ENCODE data around the gene S100Z. TPM values are rescaled to one million over a fixed set of nuclear protein-coding genes. Genes with fewer than 3 reads are reported as not detected.
"Not testable (repeated sequence)": the region's sequence is repeated elsewhere in the genome, so short reads cannot be mapped to it uniquely, and the experiment has no call there.

Gene S100Z
- total RNA-seq, 1 donor from 2014 or later = not detected

DNA sequence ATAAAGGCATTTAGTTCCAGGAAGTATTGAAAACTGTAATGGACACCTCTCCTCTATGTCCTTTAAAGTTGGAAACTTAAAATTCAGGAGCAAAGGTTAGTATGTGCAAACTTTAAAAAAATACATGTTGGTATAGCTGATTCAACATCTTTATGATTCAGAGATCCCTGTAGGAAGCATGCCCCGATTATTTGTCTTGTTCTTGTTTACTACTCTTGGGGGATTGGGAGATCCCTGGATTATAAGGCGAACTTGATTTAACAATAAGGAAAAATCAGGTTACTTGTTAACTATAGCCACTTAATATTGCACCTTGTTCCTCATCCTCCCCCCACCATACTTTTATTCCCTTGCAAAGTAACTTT is 29.3 kb upstream of the S100Z start:
- DNase-seq (ENCODE audit: low read depth) = no peak
- Histone ChIP-seq H3K27me3 (ENCODE audit: control insufficient read depth, insufficient read depth, low read length) (no peaks in the 10 kb centered on the region), H3K36me3 (ENCODE audit: control insufficient read depth, insufficient read depth, low read length) (no peaks in the 10 kb centered on the region), H3K4me3 (ENCODE audit: low read depth, low read length) (peak overlapping the region; percentile 88)
- TF ChIP-seq, protein P1, sequence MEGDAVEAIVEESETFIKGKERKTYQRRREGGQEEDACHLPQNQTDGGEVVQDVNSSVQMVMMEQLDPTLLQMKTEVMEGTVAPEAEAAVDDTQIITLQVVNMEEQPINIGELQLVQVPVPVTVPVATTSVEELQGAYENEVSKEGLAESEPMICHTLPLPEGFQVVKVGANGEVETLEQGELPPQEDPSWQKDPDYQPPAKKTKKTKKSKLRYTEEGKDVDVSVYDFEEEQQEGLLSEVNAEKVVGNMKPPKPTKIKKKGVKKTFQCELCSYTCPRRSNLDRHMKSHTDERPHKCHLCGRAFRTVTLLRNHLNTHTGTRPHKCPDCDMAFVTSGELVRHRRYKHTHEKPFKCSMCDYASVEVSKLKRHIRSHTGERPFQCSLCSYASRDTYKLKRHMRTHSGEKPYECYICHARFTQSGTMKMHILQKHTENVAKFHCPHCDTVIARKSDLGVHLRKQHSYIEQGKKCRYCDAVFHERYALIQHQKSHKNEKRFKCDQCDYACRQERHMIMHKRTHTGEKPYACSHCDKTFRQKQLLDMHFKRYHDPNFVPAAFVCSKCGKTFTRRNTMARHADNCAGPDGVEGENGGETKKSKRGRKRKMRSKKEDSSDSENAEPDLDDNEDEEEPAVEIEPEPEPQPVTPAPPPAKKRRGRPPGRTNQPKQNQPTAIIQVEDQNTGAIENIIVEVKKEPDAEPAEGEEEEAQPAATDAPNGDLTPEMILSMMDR (IDR thresholded peaks at IDR 0.05; ENCODE audit: insufficient read depth, low read length, poor library complexity, severe bottlenecking) = no peak

DNA sequence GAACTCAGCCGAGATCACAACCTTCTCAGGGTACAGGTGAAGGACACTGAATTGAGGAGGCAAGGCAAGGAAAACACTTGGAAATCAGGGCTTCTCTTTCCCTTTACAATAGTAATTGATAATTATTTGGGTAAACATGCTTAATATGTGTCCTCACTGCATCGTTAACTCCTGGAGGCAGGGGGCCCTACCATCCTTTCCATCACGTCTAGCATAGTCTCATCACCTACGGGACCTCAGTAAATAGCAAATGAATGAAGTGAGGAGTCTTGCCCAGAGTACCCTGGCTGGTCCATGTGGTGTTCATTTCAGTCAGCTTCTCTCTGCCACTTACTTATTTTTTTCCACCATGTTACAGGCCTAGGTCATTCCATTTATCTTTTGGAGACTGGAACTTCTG is 28.7 kb upstream of the S100Z start:
- Histone ChIP-seq H3K36me3 (ENCODE audit: control insufficient read depth, insufficient read depth, low read length) (no peaks in the 10 kb centered on the region), H3K27me3 (ENCODE audit: control insufficient read depth, insufficient read depth, low read length) (no peaks in the 10 kb centered on the region), H3K4me3 (ENCODE audit: low read depth, low read length) (peak overlapping the region; percentile 88)
- no peak for DNase-seq (ENCODE audit: low read depth)
- TF ChIP-seq, protein P1 (IDR thresholded peaks at IDR 0.05; ENCODE audit: insufficient read depth, low read length, poor library complexity, severe bottlenecking) = no peak

DNA sequence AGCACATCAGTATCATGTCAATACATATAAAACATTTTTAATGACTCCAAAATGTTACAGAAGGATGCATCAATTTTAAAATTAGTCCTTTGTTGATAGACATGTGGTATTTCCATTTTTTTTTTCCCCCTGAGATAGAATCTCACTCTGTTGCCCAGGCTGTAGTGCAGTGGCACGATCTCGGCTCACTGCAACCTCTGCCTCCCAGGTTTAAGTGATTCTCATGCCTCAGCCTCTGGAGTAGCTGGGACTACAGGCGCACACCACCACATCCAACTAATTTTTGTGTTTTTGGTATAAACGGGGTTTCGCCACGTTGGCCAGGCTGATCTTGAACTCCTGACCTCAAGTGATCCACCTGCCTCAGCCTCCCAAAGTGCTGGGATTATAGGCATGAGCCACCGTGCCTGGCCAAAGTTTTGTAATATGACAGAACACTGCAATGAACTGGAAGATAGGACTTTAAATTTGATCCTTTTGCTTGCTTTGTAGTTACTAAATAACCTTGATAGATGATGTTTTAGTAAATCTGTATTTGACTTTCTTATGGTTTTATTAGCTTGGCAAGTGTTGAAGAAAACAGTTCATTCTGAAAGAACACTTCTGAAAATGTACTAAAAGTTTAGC is 27.6 kb upstream of the S100Z start:
- H3K27me3 ChIP-seq (ENCODE audit: control insufficient read depth, insufficient read depth, low read length); H3K36me3 ChIP-seq (ENCODE audit: control insufficient read depth, insufficient read depth, low read length); H3K4me3 ChIP-seq (ENCODE audit: low read depth, low read length); DNase-seq (ENCODE audit: low read depth): not testable (repeated sequence)

DNA sequence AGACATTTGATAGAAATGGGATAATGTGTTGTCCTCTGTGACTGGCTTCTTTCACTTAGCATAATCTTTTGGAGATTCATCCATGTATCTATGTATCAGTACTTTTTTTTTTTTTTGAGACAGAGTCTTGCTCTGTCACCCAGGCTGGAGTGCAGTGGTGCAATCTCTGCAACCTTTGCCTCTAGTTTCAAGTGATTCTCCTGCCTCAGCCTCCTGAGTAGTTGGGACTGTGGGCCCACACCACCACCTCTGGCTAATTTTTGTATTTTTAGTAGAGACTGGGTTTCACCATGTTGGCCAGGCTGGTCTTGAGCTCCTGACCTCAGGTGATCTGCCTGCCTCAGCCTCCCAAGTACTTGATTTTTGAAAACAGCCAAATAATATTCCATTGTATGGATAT is 23.4 kb upstream of the S100Z start:
- not testable (repeated sequence) for H3K27me3 ChIP-seq (ENCODE audit: control insufficient read depth, insufficient read depth, low read length); H3K4me3 ChIP-seq (ENCODE audit: low read depth, low read length); H3K36me3 ChIP-seq (ENCODE audit: control insufficient read depth, insufficient read depth, low read length); DNase-seq (ENCODE audit: low read depth)

DNA sequence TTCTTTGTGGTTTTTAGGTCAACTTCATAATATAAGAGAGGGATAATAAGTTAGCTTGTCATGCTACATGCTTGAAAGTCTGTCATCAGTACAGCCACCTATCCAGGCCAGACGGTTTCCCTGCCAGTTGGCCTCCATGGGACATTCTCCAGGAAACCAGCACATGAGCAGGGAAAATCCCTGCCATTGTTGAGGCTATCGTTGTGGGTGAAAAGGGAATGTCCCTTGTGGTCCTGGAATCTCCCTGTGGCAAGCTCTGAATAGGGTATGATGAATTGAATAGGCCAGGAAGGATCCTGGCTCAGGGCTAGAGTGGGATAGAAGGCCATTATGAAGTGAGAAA is 18.7 kb upstream of the S100Z start:
- H3K27me3 ChIP-seq (ENCODE audit: control insufficient read depth, insufficient read depth, low read length) = no peaks in the 10 kb centered on the region
- TF ChIP-seq, protein P1 (IDR thresholded peaks at IDR 0.05; ENCODE audit: insufficient read depth, low read length, poor library complexity, severe bottlenecking) = no peak
- H3K36me3 ChIP-seq (ENCODE audit: control insufficient read depth, insufficient read depth, low read length) = peaks cover 3% of the 10 kb centered on the region
- DNase-seq (ENCODE audit: low read depth) = peak; percentile 75
- no peak overlapping the region for H3K4me3 ChIP-seq (ENCODE audit: low read depth, low read length)

DNA sequence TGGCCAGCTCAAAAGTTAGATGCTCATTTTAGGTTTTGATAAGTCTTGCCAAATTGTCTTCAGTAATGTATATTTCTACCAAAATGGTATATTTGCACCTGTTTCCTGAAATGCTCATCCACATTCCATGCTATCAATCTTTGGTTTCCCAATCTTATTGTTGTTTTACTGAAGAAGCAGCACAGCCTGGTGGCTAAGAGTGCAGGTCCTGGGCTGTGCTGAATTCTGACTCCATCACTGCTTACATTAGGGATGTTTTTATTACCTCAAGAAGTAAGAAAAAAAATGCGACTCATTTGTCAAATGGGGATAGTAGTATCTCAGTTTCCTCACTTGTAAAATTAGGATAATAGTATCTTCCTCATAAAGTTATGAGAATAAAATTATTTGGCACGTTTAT is 13.6 kb upstream of the S100Z start:
- Histone ChIP-seq H3K4me3 (ENCODE audit: low read depth, low read length) (no peak overlapping the region), H3K27me3 (ENCODE audit: control insufficient read depth, insufficient read depth, low read length) (no peaks in the 10 kb centered on the region), H3K36me3 (ENCODE audit: control insufficient read depth, insufficient read depth, low read length) (peaks cover 3% of the 10 kb centered on the region)
- DNase-seq (ENCODE audit: low read depth) = no peak
- TF ChIP-seq, protein P1 (IDR thresholded peaks at IDR 0.05; ENCODE audit: insufficient read depth, low read length, poor library complexity, severe bottlenecking) = no peak

DNA sequence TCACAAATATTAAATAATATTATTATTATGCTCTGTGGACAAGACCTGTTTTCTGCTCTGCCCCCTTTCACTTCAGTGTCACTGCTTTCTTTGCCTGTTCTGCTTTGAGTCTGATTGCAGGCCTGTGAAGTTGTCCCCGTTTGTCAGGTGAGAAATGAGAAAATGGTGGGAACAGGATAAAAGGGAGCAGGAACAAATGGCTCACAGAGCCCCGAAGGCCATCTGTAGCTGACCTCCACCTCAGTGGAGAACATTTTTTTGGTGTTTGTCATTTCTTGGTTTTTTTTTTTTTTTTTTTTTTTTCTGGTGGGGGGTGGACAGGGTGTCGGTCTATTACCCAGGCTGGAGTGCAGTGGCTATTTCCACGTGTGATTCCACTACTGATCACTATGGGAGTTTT is 13.2 kb upstream of the S100Z start:
- DNase-seq (ENCODE audit: low read depth) = no peak
- TF ChIP-seq, protein P1 (IDR thresholded peaks at IDR 0.05; ENCODE audit: insufficient read depth, low read length, poor library complexity, severe bottlenecking) = no peak
- Histone ChIP-seq H3K4me3 (ENCODE audit: low read depth, low read length) (no peak overlapping the region), H3K27me3 (ENCODE audit: control insufficient read depth, insufficient read depth, low read length) (no peaks in the 10 kb centered on the region), H3K36me3 (ENCODE audit: control insufficient read depth, insufficient read depth, low read length) (peaks cover 3% of the 10 kb centered on the region)

Data from kidney epithelial cell (primary cell).